NCI-H2196 (cell line): ENCODE measurements around the gene SLC34A3.

ENCODE experiments used
- DNase-seq: peaks from one replicate; lab custom pipeline; 2025; ENCODE audit not compliant: unreplicated experiment; lab: John Stamatoyannopoulos, UW

Gene SLC34A3

GRCh38 chr9:137195525-137196220, 35.0 kb upstream of the SLC34A3 start:
- DNase-seq = peak; percentile 94

GRCh38 chr9:137198051-137198901, 32.4 kb upstream of the SLC34A3 start:
- no peak for DNase-seq

GRCh38 chr9:137198902-137199283, 31.8 kb upstream of the SLC34A3 start:
- no peak for DNase-seq

GRCh38 chr9:137199411-137200121, 31.1 kb upstream of the SLC34A3 start:
- DNase-seq = no peak

- peak; percentile 99 for DNase-seq
These were observed 30.1 kb upstream of the SLC34A3 start, which contains the start of gene TPRN for GRCh38 chr9:137200311-137201204. Gene TPRN, minus strand, starts transcription at chr9:137200741. Its CDS starts 30 bp downstream, at chr9:137200711.

- no peak for DNase-seq
These were observed 29.4 kb upstream of the SLC34A3 start for GRCh38 chr9:137201205-137201868.

- no peak for DNase-seq
These were observed 27.7 kb upstream of the SLC34A3 start for GRCh38 chr9:137202966-137203365.

GRCh38 chr9:137204731-137205125, 26.0 kb upstream of the SLC34A3 start:
- no peak for DNase-seq

- peak; percentile 91 for DNase-seq
These were observed 25.3 kb upstream of the SLC34A3 start, which contains the start of the genes NDOR1 and TMEM203 for GRCh38 chr9:137205126-137206069. Gene NDOR1, plus strand, starts transcription at chr9:137205700. Its CDS starts 78 bp downstream, at chr9:137205778. Gene TMEM203, minus strand, starts transcription at chr9:137205648. Its CDS starts 234 bp downstream, at chr9:137205414.

GRCh38 chr9:137206602-137207001, 24.1 kb upstream of the SLC34A3 start:
- DNase-seq = no peak

GRCh38 chr9:137211532-137211931, 19.2 kb upstream of the SLC34A3 start:
- DNase-seq = no peak

- DNase-seq = no peak
These were observed 18.2 kb upstream of the SLC34A3 start for GRCh38 chr9:137212520-137212919.

GRCh38 chr9:137213160-137214060, 17.3 kb upstream of the SLC34A3 start:
- peak; percentile 14 for DNase-seq

- no peak for DNase-seq
These were observed 16.1 kb upstream of the SLC34A3 start for GRCh38 chr9:137214620-137215019.

GRCh38 chr9:137215196-137215986, 15.3 kb upstream of the SLC34A3 start:
- no peak for DNase-seq

GRCh38 chr9:137216188-137216965, 14.3 kb upstream of the SLC34A3 start:
- no peak for DNase-seq
